ENCODE measurements around the gene PTPRG.

The PTPRG gene

GRCh38 chr3:61872077-61872706 lies 310.8 kb downstream of the PTPRG start:
- DNase-seq = no peak

GRCh38 chr3:61875046-61875844 lies 313.9 kb downstream of the PTPRG start:
- no peak for DNase-seq

- no peak for DNase-seq
These were observed 314.8 kb downstream of the PTPRG start for GRCh38 chr3:61875976-61876671.

GRCh38 chr3:61876797-61877196 lies 315.4 kb downstream of the PTPRG start:
- DNase-seq = no peak

- DNase-seq = no peak
These were observed 316.2 kb downstream of the PTPRG start for GRCh38 chr3:61877359-61878138.

GRCh38 chr3:61882253-61882652 lies 320.9 kb downstream of the PTPRG start:
- no peak for DNase-seq

GRCh38 chr3:61884794-61885193 lies 323.4 kb downstream of the PTPRG start:
- no peak for DNase-seq

- no peak for DNase-seq
These were observed 324.0 kb downstream of the PTPRG start for GRCh38 chr3:61885414-61885813.

GRCh38 chr3:61887206-61887605 lies 325.8 kb downstream of the PTPRG start:
- no peak for DNase-seq

- DNase-seq = no peak
These were observed 327.9 kb downstream of the PTPRG start for GRCh38 chr3:61889259-61889658.

- no peak for DNase-seq
These were observed 328.8 kb downstream of the PTPRG start for GRCh38 chr3:61890167-61890566.

- no peak for DNase-seq
These were observed 329.2 kb downstream of the PTPRG start for GRCh38 chr3:61890586-61890985.

- no peak for DNase-seq
These were observed 331.5 kb downstream of the PTPRG start for GRCh38 chr3:61892891-61893290.

- DNase-seq = no peak
These were observed 332.6 kb downstream of the PTPRG start for GRCh38 chr3:61893840-61894566.

- peak in 1 of 4 experiments; percentile 2 for DNase-seq
These were observed 333.9 kb downstream of the PTPRG start for GRCh38 chr3:61894988-61895935.

- DNase-seq = no peak
These were observed 334.9 kb downstream of the PTPRG start for GRCh38 chr3:61896251-61896650.

- DNase-seq = no peak
These were observed 336.5 kb downstream of the PTPRG start for GRCh38 chr3:61897848-61898247.

- no peak for DNase-seq
These were observed 338.5 kb downstream of the PTPRG start for GRCh38 chr3:61899700-61900462.

GRCh38 chr3:61901496-61901895 lies 340.1 kb downstream of the PTPRG start:
- no peak for DNase-seq

GRCh38 chr3:61901986-61902385 lies 340.6 kb downstream of the PTPRG start:
- no peak for DNase-seq

Data from activated naive CD4-positive, alpha-beta T cell (primary cell).